T47D (cell line): ENCODE measurements around the gene MSRB3.
"Not testable (repeated sequence)": the region's sequence is repeated elsewhere in the genome, so short reads cannot be mapped to it uniquely, and the experiment has no call there.

Experiments used
- DNase-seq, 2 experiments: peaks; one replicate each; pipeline versions ENCODE4 v3.0.0 to v3.0.0-alpha.2; 2011 to 2012; ENCODE audit warnings: low read depth in 1 of 2, low spot score in 1 of 2
- JUND ChIP-seq: IDR thresholded peaks from 2 replicates; pipeline ENCODE4 v1.6.1; 2012; ENCODE audit warnings: low read depth
- in situ Hi-C: cut with HindIII; loops from 2 replicates; pipeline ENCODE4 v1.10.0; 2016; ENCODE audit warnings: low sequenced_read_pairs, low pct_unique_long_range_greater_than_20kb

Gene MSRB3

GRCh38 chr12:65296508-65297265, 18.2 kb downstream of the MSRB3 start:
- no peak for DNase-seq
- no peak for TF ChIP-seq JUND
- in situ Hi-C loops: no loop called here

- DNase-seq: no peak
- in situ Hi-C loops: no loop called here
- no peak for TF ChIP-seq JUND
Measured at GRCh38 chr12:65300097-65300496, 21.6 kb downstream of the MSRB3 start.

GRCh38 chr12:65300679-65301349, 22.3 kb downstream of the MSRB3 start:
- TF ChIP-seq JUND: no peak
- in situ Hi-C loops: no loop called here
- DNase-seq: peak in 1 of 2 experiments; percentile 52

- in situ Hi-C loops: no loop called here
- no peak for DNase-seq
- no peak for TF ChIP-seq JUND
Measured at GRCh38 chr12:65302891-65303290, 24.4 kb downstream of the MSRB3 start.

- TF ChIP-seq JUND: no peak
- in situ Hi-C loops: no loop called here
- no peak for DNase-seq
Measured at GRCh38 chr12:65305346-65305950, 27.0 kb downstream of the MSRB3 start.

GRCh38 chr12:65306366-65307168, 28.1 kb downstream of the MSRB3 start:
- no peak for TF ChIP-seq JUND
- in situ Hi-C loops: no loop called here
- DNase-seq: peak in 1 of 2 experiments; percentile 68

GRCh38 chr12:65307169-65307501, 28.7 kb downstream of the MSRB3 start:
- in situ Hi-C loops: no loop called here
- no peak for DNase-seq

GRCh38 chr12:65308006-65308405, 29.5 kb downstream of the MSRB3 start:
- DNase-seq: no peak
- in situ Hi-C loops: no loop called here

More at GRCh38 chr12:65307169-65307501, 28.7 kb downstream of the MSRB3 start:
- TF ChIP-seq JUND: no peak

GRCh38 chr12:65308601-65309071, 30.2 kb downstream of the MSRB3 start:
- in situ Hi-C loops: no loop called here
- no peak for TF ChIP-seq JUND
- DNase-seq: no peak

More at GRCh38 chr12:65308006-65308405, 29.5 kb downstream of the MSRB3 start:
- no peak for TF ChIP-seq JUND

GRCh38 chr12:65311260-65311659, 32.8 kb downstream of the MSRB3 start:
- in situ Hi-C loops: no loop called here
- TF ChIP-seq JUND: no peak
- no peak for DNase-seq

GRCh38 chr12:65313719-65314317, 35.3 kb downstream of the MSRB3 start:
- DNase-seq: peak in 1 of 2 experiments; percentile 49
- no peak for TF ChIP-seq JUND
- in situ Hi-C loops: no loop called here

- DNase-seq, in situ Hi-C loops: not testable (repeated sequence)
Measured at GRCh38 chr12:65315238-65315637, 36.8 kb downstream of the MSRB3 start.
